ENCODE measurements around the gene DEFB110. TPM values are rescaled to one million over a fixed set of nuclear protein-coding genes. Genes with fewer than 3 reads are reported as not detected.

DEFB110 gene
- total RNA-seq, 1 donor = not detected

DNA sequence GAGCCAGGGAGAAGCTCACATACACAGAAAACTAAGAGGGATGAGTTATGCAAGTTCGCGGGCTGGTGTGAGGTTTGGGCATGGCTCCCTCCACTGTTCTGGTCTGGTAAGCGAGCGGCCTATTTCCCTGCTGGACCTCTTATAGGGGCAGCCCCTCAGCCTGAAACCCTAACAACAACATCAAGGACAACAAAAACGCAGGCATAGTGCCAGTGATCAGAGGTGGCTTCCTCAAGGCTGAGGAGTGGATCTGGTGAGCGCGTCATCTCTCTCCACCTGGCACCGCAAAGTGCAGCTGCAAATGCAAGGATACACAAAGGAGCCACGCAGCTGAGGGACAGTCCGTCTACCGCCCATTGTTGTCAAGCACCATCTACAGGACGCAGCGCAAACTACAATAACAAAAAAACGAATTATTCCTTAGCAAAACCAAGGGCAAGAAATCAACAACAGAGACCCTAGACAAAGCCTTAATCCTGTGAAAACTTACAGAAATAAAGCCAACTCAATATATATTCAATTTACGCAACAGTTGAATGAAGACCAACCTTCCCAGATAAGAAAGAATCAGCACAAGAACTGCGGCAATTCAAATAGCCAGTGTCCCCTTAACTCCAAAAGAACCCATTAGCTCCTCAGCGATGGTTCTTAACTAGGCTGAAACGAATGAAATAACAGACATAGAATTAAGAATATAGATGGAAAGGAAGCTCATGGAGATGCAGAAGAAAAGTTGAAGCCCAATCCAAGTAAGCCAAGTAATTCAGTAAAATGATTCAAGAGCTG lies 9.2 kb upstream of the DEFB110 start:
- DNase-seq (ENCODE audit: low read depth) = no peak
- peak; percentile 16 for TF ChIP-seq CTCF (IDR thresholded peaks at IDR 0.05; ENCODE audit: insufficient read depth, low read depth, low read length)
- H3K4me3 ChIP-seq (ENCODE audit: low read depth, low read length) = no peak overlapping the region

GRCh38 chr6:50030350-50030749 lies 8.6 kb upstream of the DEFB110 start:
- no peak for DNase-seq (ENCODE audit: low read depth)
- no peak overlapping the region for H3K4me3 ChIP-seq (ENCODE audit: low read depth, low read length)
- no peak for TF ChIP-seq CTCF (IDR thresholded peaks at IDR 0.05; ENCODE audit: insufficient read depth, low read depth, low read length)

DNA sequence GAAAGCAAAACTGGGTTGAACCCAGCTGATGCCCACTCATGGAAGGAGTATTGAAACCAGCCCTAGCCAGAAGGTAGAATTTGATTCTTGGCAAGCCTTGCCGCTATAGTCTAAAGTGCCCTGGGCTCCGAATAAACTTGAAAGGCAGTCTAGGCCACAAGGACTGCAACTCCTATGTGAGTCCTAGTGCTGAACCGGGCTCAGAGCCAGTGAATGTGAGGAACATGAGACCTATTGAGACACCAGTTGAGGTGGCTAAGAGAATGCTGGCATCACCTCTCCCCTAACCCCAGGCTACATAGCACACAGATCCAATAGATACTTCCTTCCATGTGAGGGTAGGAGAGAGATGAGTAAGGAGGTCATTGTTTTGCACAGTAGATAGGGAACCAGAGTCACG lies 3.5 kb upstream of the DEFB110 start:
- no peak overlapping the region for H3K4me3 ChIP-seq (ENCODE audit: low read depth, low read length)
- TF ChIP-seq CTCF (IDR thresholded peaks at IDR 0.05; ENCODE audit: insufficient read depth, low read depth, low read length) = no peak

DNA sequence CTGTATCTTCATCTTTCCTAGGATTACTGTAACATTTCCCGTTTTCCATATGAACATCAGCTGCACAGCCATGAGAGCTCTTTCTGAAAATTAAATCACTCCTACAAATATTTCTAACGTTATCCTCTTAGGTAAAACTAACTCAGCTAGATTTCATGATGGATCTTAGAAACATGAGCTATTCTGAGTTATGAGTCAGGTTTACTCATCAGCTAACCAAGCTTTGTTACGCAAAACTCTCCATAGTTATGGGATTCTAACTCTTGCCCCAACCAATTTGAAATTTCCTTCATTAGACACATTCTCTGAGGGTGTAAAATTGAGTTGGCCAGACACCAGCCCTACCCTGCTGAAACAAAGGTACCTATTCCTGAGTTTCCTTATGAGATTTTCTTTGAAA lies 14.0 kb downstream of the DEFB110 start:
- no peak overlapping the region for H3K4me3 ChIP-seq (ENCODE audit: low read depth, low read length)
- TF ChIP-seq CTCF (IDR thresholded peaks at IDR 0.05; ENCODE audit: insufficient read depth, low read depth, low read length) = no peak
- peak; percentile 0 for DNase-seq (ENCODE audit: low read depth)

More for the DNA sequence above, 3.5 kb upstream of the DEFB110 start:
- no peak for DNase-seq (ENCODE audit: low read depth)

DNA sequence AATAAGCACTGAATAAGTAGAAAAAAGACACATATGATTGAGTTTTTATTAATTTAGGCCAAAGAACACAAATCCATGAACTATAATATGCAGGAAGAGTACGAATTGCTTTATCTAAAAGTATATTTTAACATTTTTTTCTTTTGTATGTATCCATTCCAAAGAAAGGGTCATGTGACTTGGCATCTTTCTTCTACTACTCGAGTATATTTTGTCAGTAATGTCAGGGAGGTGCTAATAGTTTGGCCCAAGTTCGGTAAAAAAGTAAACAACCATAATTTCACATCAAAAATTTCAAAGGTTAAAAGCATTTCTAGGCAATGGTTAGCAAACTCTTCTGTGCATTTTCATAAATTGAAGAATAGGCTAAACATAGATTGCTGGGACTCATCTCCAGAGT lies 18.7 kb downstream of the DEFB110 start:
- no peak for TF ChIP-seq CTCF (IDR thresholded peaks at IDR 0.05; ENCODE audit: insufficient read depth, low read depth, low read length)
- no peak overlapping the region for H3K4me3 ChIP-seq (ENCODE audit: low read depth, low read length)
- DNase-seq (ENCODE audit: low read depth) = no peak

GRCh38 chr6:49995278-49995677 lies 26.5 kb downstream of the DEFB110 start:
- H3K4me3 ChIP-seq (ENCODE audit: low read depth, low read length) = no peak overlapping the region
- no peak for DNase-seq (ENCODE audit: low read depth)
- TF ChIP-seq CTCF (IDR thresholded peaks at IDR 0.05; ENCODE audit: insufficient read depth, low read depth, low read length) = no peak

GRCh38 chr6:49988900-49989299 lies 32.9 kb downstream of the DEFB110 start:
- no peak for TF ChIP-seq CTCF (IDR thresholded peaks at IDR 0.05; ENCODE audit: insufficient read depth, low read depth, low read length)
- no peak for DNase-seq (ENCODE audit: low read depth)
- no peak overlapping the region for H3K4me3 ChIP-seq (ENCODE audit: low read depth, low read length)

All from fibroblast of villous mesenchyme (primary cell).